GM12892 (cell line): ENCODE results near the gene FSIP1.

ENCODE experiments used
- POLR2A ChIP-seq: IDR thresholded peaks from 2 replicates; pipeline ENCODE4 v1.6.1; 2011; ENCODE audit warnings: low read depth, low read length, control low read depth
- POLR2AphosphoS5 ChIP-seq: IDR thresholded peaks from 2 replicates; pipeline ENCODE4 v1.6.1; 2011; ENCODE audit warnings: low read depth, low read length, control low read depth
- TAF1 ChIP-seq: IDR thresholded peaks from 2 replicates; pipeline ENCODE4 v1.6.1; 2011; ENCODE audit warnings: low read depth, mild to moderate bottlenecking, control low read depth, low read length, borderline replicate concordance

GRCh38 chr15:39657181-39657580 is 125.5 kb downstream of the FSIP1 start:
- TF ChIP-seq TAF1: no peak
- TF ChIP-seq POLR2AphosphoS5: no peak
- no peak for TF ChIP-seq POLR2A
